Mesendoderm (in vitro differentiated cells): ENCODE measurements around the gene NAP1L4.

ENCODE experiments used
- DNase-seq: peaks from one replicate; pipeline ENCODE4 v3.0.0; 2013
- H2AK5ac ChIP-seq: 2 replicates; pipeline ENCODE4 v1.6.1; 2013; ENCODE audit warnings: low read length, inconsistent platforms
- H2BK120ac ChIP-seq: 2 replicates; pipeline ENCODE4 v1.6.1; 2013; ENCODE audit warnings: low read depth, mild to moderate bottlenecking, low read length, moderate library complexity, mixed read lengths
- H2BK15ac ChIP-seq: replicated peaks from 2 replicates; pipeline ENCODE4 v1.6.1; 2013; ENCODE audit warnings: low read depth, mild to moderate bottlenecking, moderate library complexity
- H2BK5ac ChIP-seq: 2 replicates; pipeline ENCODE4 v1.6.1; 2013; ENCODE audit warnings: low read length, inconsistent platforms
- H3K18ac ChIP-seq: 2 replicates; pipeline ENCODE4 v1.6.1; 2013; ENCODE audit warnings: mild to moderate bottlenecking, low read length, mixed read lengths
- H3K23ac ChIP-seq: one replicate; pipeline ENCODE4 v1.6.1; 2013; ENCODE audit warnings: low read length
- H3K27ac ChIP-seq: 2 replicates; pipeline ENCODE4 v1.5.1; 2013; ENCODE audit warnings: low read depth, mild to moderate bottlenecking, inconsistent platforms, low read length, moderate library complexity
- H3K27me3 ChIP-seq: 2 replicates; pipeline ENCODE4 v1.6.1; 2013; ENCODE audit warnings: low read length, control low read depth, mild to moderate bottlenecking, inconsistent platforms; ENCODE audit not compliant: insufficient read depth, poor library complexity
- H3K36me3 ChIP-seq: 2 replicates; pipeline ENCODE4 v1.6.1; 2013; ENCODE audit warnings: low read length, inconsistent platforms; ENCODE audit not compliant: control insufficient read depth, insufficient read depth
- H3K4ac ChIP-seq: one replicate; pipeline ENCODE4 v1.6.1; 2013; ENCODE audit warnings: low read depth, mild to moderate bottlenecking, low read length, moderate library complexity
- H3K4me1 ChIP-seq: 2 replicates; pipeline ENCODE4 v1.6.1; 2013; ENCODE audit warnings: low read depth, low read length, inconsistent platforms; ENCODE audit not compliant: control insufficient read depth
- H3K4me2 ChIP-seq: 2 replicates; pipeline ENCODE4 v1.6.1; 2013; ENCODE audit warnings: low read length
- H3K4me3 ChIP-seq: 2 replicates; pipeline ENCODE4 v1.5.1; 2013; ENCODE audit warnings: mild to moderate bottlenecking, low read length
- H3K56ac ChIP-seq: one replicate; pipeline ENCODE4 v1.6.1; 2013; ENCODE audit warnings: low read length
- H3K79me1 ChIP-seq: 2 replicates; pipeline ENCODE4 v1.6.1; 2013; ENCODE audit warnings: low read length, inconsistent platforms
- H3K79me2 ChIP-seq: 2 replicates; pipeline ENCODE4 v1.6.1; 2013; ENCODE audit warnings: mild to moderate bottlenecking, low read length; ENCODE audit not compliant: control insufficient read depth, insufficient read depth
- H3K9ac ChIP-seq: 2 replicates; pipeline ENCODE4 v1.6.1; 2013; ENCODE audit warnings: low read length, inconsistent platforms
- H4K5ac ChIP-seq: one replicate; pipeline ENCODE4 v1.6.1; 2013; ENCODE audit warnings: low read length
- H4K8ac ChIP-seq: one replicate; pipeline ENCODE4 v1.6.1; 2013; ENCODE audit warnings: low read depth, mild to moderate bottlenecking, control low read depth, low read length, moderate library complexity
- WGBS: extraction: QIAGEN DNeasy Blood & Tissue Kit; methylation state at CpG from one replicate; pipeline ENCODE4 v1.1.7; 2013; ENCODE audit warnings: low lambda C conversion rate, missing lambda C conversion rate; ENCODE audit not compliant: insufficient coverage; ENCODE audit errors: extremely low coverage; 5-methylcytosine and 5-hydroxymethylcytosine counted together

Gene NAP1L4

DNA sequence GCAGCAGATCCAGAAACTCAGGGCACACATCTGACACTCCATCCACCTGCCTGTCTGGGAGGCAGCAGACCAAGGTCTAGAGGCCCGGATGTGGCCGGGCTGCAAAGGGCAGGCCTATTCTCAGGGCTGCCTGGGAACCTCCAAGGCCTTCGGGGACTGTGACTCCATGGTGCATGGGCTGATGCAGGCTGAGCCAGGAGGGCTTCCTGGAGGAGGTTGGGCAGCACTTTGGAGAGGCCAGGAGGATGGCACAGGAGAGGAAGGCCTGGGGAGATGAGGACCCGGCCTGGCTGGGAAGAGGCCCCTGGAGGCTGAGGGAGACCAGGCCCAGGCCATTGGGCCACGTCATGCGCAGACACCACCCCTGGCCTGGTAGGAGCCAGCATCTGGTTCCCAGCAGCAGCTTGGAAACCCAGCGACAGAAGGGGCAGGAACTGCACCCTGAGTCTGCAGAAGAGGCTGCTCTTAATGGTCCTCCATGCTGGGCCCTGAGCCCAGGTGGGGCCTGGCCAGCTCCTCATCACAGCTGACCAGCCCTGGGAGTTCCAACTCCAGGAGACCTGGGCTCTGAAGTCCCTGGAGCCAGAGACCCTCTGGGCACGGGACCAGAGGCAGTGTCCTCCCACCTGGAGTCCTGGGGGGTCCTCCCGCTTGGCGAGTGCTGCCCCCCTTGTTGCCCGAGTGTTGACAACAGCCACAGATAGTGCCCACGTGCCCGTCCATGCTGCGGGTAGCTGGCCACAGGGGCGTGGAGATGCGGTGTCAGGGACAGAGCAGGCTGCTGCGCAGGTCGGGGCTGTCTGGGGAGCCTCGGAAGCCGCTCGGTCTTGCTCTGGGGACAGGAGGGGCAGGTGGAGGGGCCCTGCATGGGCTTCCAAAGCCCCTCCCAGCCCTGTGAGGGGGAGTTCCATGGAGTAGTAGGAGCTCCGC lies 68.4 kb downstream of the NAP1L4 start:
- no peaks in the 10 kb centered on the region for H3K36me3 ChIP-seq
- WGBS: no CpG with 5 or more reads among the region's 22 CpGs
- no peak overlapping the region for H3K4ac ChIP-seq
- no peak overlapping the region for H3K9ac ChIP-seq
- no peak overlapping the region for H2BK5ac ChIP-seq
- no peak overlapping the region for H3K27ac ChIP-seq
- H2AK5ac ChIP-seq: no peak overlapping the region
- H3K4me3 ChIP-seq: no peak overlapping the region
- no peaks in the 10 kb centered on the region for H3K79me1 ChIP-seq
- H3K56ac ChIP-seq: no peak overlapping the region
- H3K4me2 ChIP-seq: no peak overlapping the region
- H4K5ac ChIP-seq: no peak overlapping the region
- no peaks in the 10 kb centered on the region for H3K79me2 ChIP-seq
- DNase-seq: no peak
- no peaks in the 10 kb centered on the region for H3K4me1 ChIP-seq
- no peak overlapping the region for H3K18ac ChIP-seq
- H2BK120ac ChIP-seq: no peak overlapping the region
- no peak overlapping the region for H2BK15ac ChIP-seq
- H4K8ac ChIP-seq: no peak overlapping the region
- H3K27me3 ChIP-seq: peaks cover 4% of the 10 kb centered on the region
- H3K23ac ChIP-seq: no peak overlapping the region

GRCh38 chr11:2922655-2923054 lies 69.5 kb downstream of the NAP1L4 start:
- no peak overlapping the region for H2BK120ac ChIP-seq
- no peak overlapping the region for H2BK5ac ChIP-seq
- H3K18ac ChIP-seq: no peak overlapping the region
- no peak for DNase-seq
- no peaks in the 10 kb centered on the region for H3K79me1 ChIP-seq
- no peaks in the 10 kb centered on the region for H3K27me3 ChIP-seq
- no peak overlapping the region for H3K9ac ChIP-seq
- no peak overlapping the region for H3K27ac ChIP-seq
- no peak overlapping the region for H2BK15ac ChIP-seq
- no CpG with 5 or more reads among the region's 3 CpGs for WGBS
- no peak overlapping the region for H3K23ac ChIP-seq
- H3K4me3 ChIP-seq: no peak overlapping the region
- no peak overlapping the region for H3K4ac ChIP-seq
- H3K56ac ChIP-seq: no peak overlapping the region
- no peaks in the 10 kb centered on the region for H3K4me1 ChIP-seq
- H4K8ac ChIP-seq: no peak overlapping the region
- H4K5ac ChIP-seq: no peak overlapping the region
- H2AK5ac ChIP-seq: no peak overlapping the region
- H3K79me2 ChIP-seq: no peaks in the 10 kb centered on the region
- no peaks in the 10 kb centered on the region for H3K36me3 ChIP-seq
- no peak overlapping the region for H3K4me2 ChIP-seq

GRCh38 chr11:2921742-2922493 lies 70.2 kb downstream of the NAP1L4 start:
- Histone ChIP-seq H3K4me2 (no peak overlapping the region), H2AK5ac (no peak overlapping the region), H3K18ac (no peak overlapping the region), H3K36me3 (no peaks in the 10 kb centered on the region), H3K4me1 (no peaks in the 10 kb centered on the region), H4K8ac (no peak overlapping the region), H3K27me3 (no peaks in the 10 kb centered on the region), H3K79me1 (no peaks in the 10 kb centered on the region), H2BK15ac (no peak overlapping the region), H3K23ac (no peak overlapping the region), H3K79me2 (no peaks in the 10 kb centered on the region), H3K56ac (no peak overlapping the region), H3K9ac (no peak overlapping the region), H4K5ac (no peak overlapping the region), H3K27ac (no peak overlapping the region), H3K4me3 (no peak overlapping the region), H2BK120ac (no peak overlapping the region), H2BK5ac (no peak overlapping the region), H3K4ac (no peak overlapping the region)
- no peak for DNase-seq
- no CpG with 5 or more reads among the region's 29 CpGs for whole genome bisulfite sequencing

- no CpG with 5 or more reads among the region's 16 CpGs for WGBS
Measured at GRCh38 chr11:2921261-2921660, 70.9 kb downstream of the NAP1L4 start.

GRCh38 chr11:2920343-2920742 lies 71.8 kb downstream of the NAP1L4 start:
- Histone ChIP-seq H3K36me3 (no peaks in the 10 kb centered on the region), H3K79me1 (no peaks in the 10 kb centered on the region), H3K79me2 (no peaks in the 10 kb centered on the region), H3K4me3 (no peak overlapping the region), H4K8ac (no peak overlapping the region), H3K9ac (no peak overlapping the region), H2BK120ac (no peak overlapping the region), H3K23ac (no peak overlapping the region), H4K5ac (no peak overlapping the region), H2BK15ac (no peak overlapping the region), H3K18ac (no peak overlapping the region), H3K4me2 (no peak overlapping the region), H3K27ac (no peak overlapping the region), H3K56ac (no peak overlapping the region), H3K4me1 (no peaks in the 10 kb centered on the region), H3K4ac (no peak overlapping the region), H3K27me3 (no peaks in the 10 kb centered on the region), H2AK5ac (no peak overlapping the region), H2BK5ac (no peak overlapping the region)
- WGBS: no CpG with 5 or more reads among the region's 12 CpGs
- DNase-seq: no peak

More at GRCh38 chr11:2921261-2921660, 70.9 kb downstream of the NAP1L4 start:
- H3K79me1 ChIP-seq: no peaks in the 10 kb centered on the region
- H3K27me3 ChIP-seq: no peaks in the 10 kb centered on the region
- H2AK5ac ChIP-seq: no peak overlapping the region
- no peak overlapping the region for H3K4ac ChIP-seq
- no peak overlapping the region for H3K27ac ChIP-seq
- no peaks in the 10 kb centered on the region for H3K79me2 ChIP-seq
- no peak overlapping the region for H3K56ac ChIP-seq
- H3K9ac ChIP-seq: no peak overlapping the region
- H3K23ac ChIP-seq: no peak overlapping the region
- H3K4me2 ChIP-seq: no peak overlapping the region
- H3K36me3 ChIP-seq: no peaks in the 10 kb centered on the region
- no peaks in the 10 kb centered on the region for H3K4me1 ChIP-seq
- no peak overlapping the region for H4K5ac ChIP-seq
- H2BK15ac ChIP-seq: no peak overlapping the region
- DNase-seq: no peak
- H2BK120ac ChIP-seq: no peak overlapping the region
- H3K18ac ChIP-seq: no peak overlapping the region
- no peak overlapping the region for H4K8ac ChIP-seq
- no peak overlapping the region for H3K4me3 ChIP-seq
- no peak overlapping the region for H2BK5ac ChIP-seq
